Central memory CD8-positive, alpha-beta T cell (primary cell): ENCODE results near the gene JCAD.
A peak's percentile ranks its signal among the peaks of the same experiment; 100 is the strongest.

Experiments
- ATAC-seq: fragments of 150-1000 bp; cut with Tn5 transposase; replicated peaks from 2 replicates; pipeline ENCODE4 v1.10.0; 2022; ENCODE audit warnings: mild to moderate bottlenecking, moderate FRiP score, moderate number of reproducible peaks; ENCODE audit not compliant: poor library complexity, severe bottlenecking; ENCODE audit errors: extremely low read depth
- DNase-seq, 2 donors: peaks; one replicate each; pipeline ENCODE4 v3.0.0; 2021; ENCODE audit warnings: low spot score in 2 of 2
- H3K27ac Mint-ChIP-seq: one replicate; pipeline ENCODE4 v1.8.0; 2022; ENCODE audit warnings: low read depth, mild to moderate bottlenecking, moderate library complexity, mixed read lengths
- H3K27me3 Mint-ChIP-seq: one replicate; pipeline ENCODE4 v1.8.0; 2022; ENCODE audit warnings: mixed read lengths
- H3K36me3 Mint-ChIP-seq: one replicate; pipeline ENCODE4 v1.8.0; 2022; ENCODE audit warnings: mild to moderate bottlenecking, moderate library complexity, mixed read lengths; ENCODE audit not compliant: insufficient read depth
- H3K4me1 Mint-ChIP-seq: one replicate; pipeline ENCODE4 v1.8.0; 2022; ENCODE audit warnings: mixed read lengths
- H3K4me3 Mint-ChIP-seq: one replicate; pipeline ENCODE4 v1.8.0; 2022; ENCODE audit warnings: mild to moderate bottlenecking, moderate library complexity, mixed read lengths
- H3K9me3 Mint-ChIP-seq: one replicate; pipeline ENCODE4 v1.8.0; 2022; ENCODE audit warnings: mixed read lengths

The JCAD gene

GRCh38 chr10:30051220-30051619 is 8.2 kb downstream of the JCAD start:
- Mint-ChIP-seq H3K4me3 (no peak overlapping the region), H3K27ac (no peak overlapping the region), H3K36me3 (peaks cover 2% of the 10 kb centered on the region), H3K27me3 (peaks cover 58% of the 10 kb centered on the region), H3K4me1 (peaks cover 19% of the 10 kb centered on the region), H3K9me3 (no peaks in the 10 kb centered on the region)
- no peak for DNase-seq
- ATAC-seq: no peak

GRCh38 chr10:30050411-30050810 is 9.0 kb downstream of the JCAD start:
- ATAC-seq: no peak
- no peak for DNase-seq
- H3K4me3 Mint-ChIP-seq: no peak overlapping the region
- H3K4me1 Mint-ChIP-seq: peaks cover 19% of the 10 kb centered on the region
- H3K9me3 Mint-ChIP-seq: no peaks in the 10 kb centered on the region
- H3K27ac Mint-ChIP-seq: no peak overlapping the region
- H3K27me3 Mint-ChIP-seq: peaks cover 67% of the 10 kb centered on the region
- peaks cover 2% of the 10 kb centered on the region for H3K36me3 Mint-ChIP-seq

DNA sequence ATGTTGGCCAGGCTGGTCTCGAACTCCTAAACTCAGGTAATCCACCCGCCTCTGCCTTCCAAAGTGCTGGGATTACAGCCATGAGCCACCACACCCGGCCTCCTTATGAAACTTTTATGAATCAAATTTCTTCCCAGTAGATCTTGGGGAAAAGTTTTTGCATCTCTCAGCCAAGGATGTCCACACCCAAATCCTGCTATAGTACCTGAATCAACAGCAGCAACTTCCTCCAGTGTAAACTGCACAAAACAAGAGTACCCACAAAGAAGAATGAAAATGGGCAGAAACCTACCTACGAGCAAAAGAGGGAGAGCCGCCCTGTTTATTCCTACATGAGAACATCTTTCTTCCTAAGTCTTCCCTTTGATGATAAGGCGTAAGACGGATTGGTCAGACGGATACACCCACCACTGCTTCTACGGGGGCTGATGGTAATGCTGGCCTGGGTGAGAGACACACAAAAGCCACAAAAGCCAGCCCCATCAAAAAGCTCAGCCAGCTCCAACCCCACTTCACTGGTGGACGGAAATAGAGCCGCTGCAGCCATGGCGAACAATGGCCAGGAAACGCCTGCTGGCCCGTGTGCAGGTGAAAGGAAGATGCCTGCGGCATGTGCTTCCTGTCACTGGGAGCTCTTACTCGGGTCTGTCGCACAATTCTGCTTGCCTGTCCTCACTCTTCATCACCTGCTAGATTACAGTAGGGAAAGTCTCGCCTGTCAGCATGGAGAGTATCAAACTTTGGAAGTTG is 10.4 kb downstream of the JCAD start:
- no peak for DNase-seq
- Mint-ChIP-seq H3K27me3 (peaks cover 75% of the 10 kb centered on the region), H3K36me3 (peaks cover 2% of the 10 kb centered on the region), H3K27ac (no peak overlapping the region), H3K9me3 (no peaks in the 10 kb centered on the region), H3K4me3 (peak overlapping the region; percentile 43), H3K4me1 (peaks cover 19% of the 10 kb centered on the region)
- no peak for ATAC-seq

GRCh38 chr10:30047924-30048531 is 11.4 kb downstream of the JCAD start:
- peaks cover 75% of the 10 kb centered on the region for H3K27me3 Mint-ChIP-seq

DNA sequence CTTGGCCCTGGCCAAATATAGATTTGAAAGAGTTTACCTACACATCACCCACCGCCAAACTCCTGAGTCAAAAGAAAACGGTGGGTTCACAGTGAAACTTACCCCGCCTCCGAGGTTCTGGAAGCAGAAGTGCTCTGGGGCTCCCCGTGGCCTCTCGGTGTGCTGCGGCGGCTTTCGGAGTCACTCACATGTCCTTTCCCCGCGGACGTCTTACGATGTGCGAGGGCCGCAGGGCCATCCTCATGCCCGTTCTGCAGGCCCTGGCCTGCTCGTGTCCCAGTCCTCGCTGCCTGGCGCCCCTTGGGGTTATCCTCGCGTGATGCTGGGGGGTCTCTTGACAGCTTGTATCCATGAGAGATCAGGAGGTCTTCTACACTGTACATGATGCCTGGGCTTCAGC is 12.0 kb downstream of the JCAD start:
- no peak for ATAC-seq
- H3K4me3 Mint-ChIP-seq: no peak overlapping the region
- no peak for DNase-seq
- no peak overlapping the region for H3K27ac Mint-ChIP-seq
- H3K27me3 Mint-ChIP-seq: peaks cover 74% of the 10 kb centered on the region
- H3K36me3 Mint-ChIP-seq: no peaks in the 10 kb centered on the region
- H3K9me3 Mint-ChIP-seq: no peaks in the 10 kb centered on the region
- H3K4me1 Mint-ChIP-seq: peaks cover 19% of the 10 kb centered on the region

More at GRCh38 chr10:30047924-30048531, 11.4 kb downstream of the JCAD start:
- ATAC-seq (no peak), DNase-seq (no peak)
- no peaks in the 10 kb centered on the region for H3K9me3 Mint-ChIP-seq
- peaks cover under 1% of the 10 kb centered on the region for H3K36me3 Mint-ChIP-seq
- no peak overlapping the region for H3K27ac Mint-ChIP-seq
- peak overlapping the region; percentile 45 for H3K4me3 Mint-ChIP-seq
- H3K4me1 Mint-ChIP-seq: peaks cover 19% of the 10 kb centered on the region

DNA sequence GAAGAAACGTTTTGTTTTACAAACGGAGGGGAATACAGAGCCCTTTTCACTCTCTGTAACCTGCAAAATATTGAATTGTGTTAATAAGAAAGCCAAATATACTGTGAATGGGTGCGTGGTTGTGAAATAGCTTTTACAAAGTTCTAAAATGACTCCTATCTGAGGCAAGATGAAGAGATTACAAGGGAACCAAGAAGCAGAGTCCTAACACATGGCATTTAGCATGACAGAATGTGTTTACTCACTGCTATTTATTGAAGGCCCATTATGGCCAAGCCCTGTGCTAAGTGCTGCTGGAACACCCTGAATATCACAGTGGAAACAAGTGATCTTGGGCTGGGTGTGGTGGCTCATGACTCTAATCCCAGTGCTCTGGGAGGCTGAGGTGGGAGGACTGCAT is 12.9 kb downstream of the JCAD start:
- Mint-ChIP-seq H3K4me3 (no peak overlapping the region), H3K4me1 (peaks cover 19% of the 10 kb centered on the region), H3K27me3 (peaks cover 65% of the 10 kb centered on the region), H3K36me3 (no peaks in the 10 kb centered on the region), H3K27ac (no peak overlapping the region), H3K9me3 (no peaks in the 10 kb centered on the region)
- no peak for DNase-seq
- ATAC-seq: no peak

DNA sequence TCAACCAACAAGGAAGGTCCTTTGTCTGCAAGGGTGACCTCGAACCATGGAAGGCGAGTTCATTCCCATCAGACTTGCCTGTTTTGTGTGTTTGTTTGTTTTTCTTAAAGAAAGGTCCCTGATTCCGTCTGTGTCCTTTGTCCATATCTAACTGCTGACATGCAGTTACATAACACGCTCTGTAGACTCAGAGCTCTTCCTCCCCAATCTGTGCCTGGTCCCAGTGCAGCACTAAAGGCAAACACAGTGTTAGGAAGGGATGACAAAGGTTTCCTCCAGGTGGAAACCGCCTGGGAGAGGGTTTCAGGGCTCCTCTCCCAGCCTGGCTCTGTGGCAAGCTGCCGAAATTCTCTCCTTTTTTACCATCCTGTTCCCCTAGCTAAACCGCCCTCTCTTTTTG is 13.4 kb downstream of the JCAD start:
- DNase-seq (no peak), ATAC-seq (no peak)
- Mint-ChIP-seq H3K27ac (no peak overlapping the region), H3K4me1 (peaks cover 19% of the 10 kb centered on the region), H3K4me3 (no peak overlapping the region), H3K9me3 (no peaks in the 10 kb centered on the region), H3K36me3 (no peaks in the 10 kb centered on the region), H3K27me3 (peaks cover 59% of the 10 kb centered on the region)

- no peaks in the 10 kb centered on the region for H3K9me3 Mint-ChIP-seq
- peaks cover 54% of the 10 kb centered on the region for H3K27me3 Mint-ChIP-seq
- peaks cover 9% of the 10 kb centered on the region for H3K4me1 Mint-ChIP-seq
- H3K27ac Mint-ChIP-seq: no peak overlapping the region
- H3K36me3 Mint-ChIP-seq: no peaks in the 10 kb centered on the region
- DNase-seq (no peak), ATAC-seq (no peak)
- H3K4me3 Mint-ChIP-seq: no peak overlapping the region
Measured at GRCh38 chr10:30043476-30044270, 15.7 kb downstream of the JCAD start.

DNA sequence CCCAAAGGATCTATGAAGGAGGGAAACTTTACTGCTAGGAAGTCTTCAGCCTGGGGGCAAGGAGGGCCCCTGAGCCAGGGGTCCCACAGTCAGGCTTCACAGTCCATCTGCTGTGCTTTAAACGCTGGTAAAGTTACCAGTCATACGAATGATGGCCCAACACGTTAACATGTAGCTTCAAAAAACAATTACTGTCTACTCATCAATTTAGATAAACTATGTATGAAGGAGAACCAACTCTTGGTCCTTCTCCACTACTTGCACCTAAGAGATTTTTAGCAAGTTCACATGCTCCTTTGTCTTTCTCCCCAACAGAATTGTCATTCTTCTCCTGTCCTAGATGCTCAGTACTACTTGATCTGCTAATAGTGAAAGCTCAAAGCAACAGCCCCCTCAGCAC is 16.6 kb downstream of the JCAD start:
- peaks cover under 1% of the 10 kb centered on the region for H3K4me1 Mint-ChIP-seq
- no peak overlapping the region for H3K27ac Mint-ChIP-seq
- H3K9me3 Mint-ChIP-seq: no peaks in the 10 kb centered on the region
- no peaks in the 10 kb centered on the region for H3K36me3 Mint-ChIP-seq
- H3K4me3 Mint-ChIP-seq: no peak overlapping the region
- DNase-seq: no peak
- peaks cover 54% of the 10 kb centered on the region for H3K27me3 Mint-ChIP-seq
- ATAC-seq: no peak

DNA sequence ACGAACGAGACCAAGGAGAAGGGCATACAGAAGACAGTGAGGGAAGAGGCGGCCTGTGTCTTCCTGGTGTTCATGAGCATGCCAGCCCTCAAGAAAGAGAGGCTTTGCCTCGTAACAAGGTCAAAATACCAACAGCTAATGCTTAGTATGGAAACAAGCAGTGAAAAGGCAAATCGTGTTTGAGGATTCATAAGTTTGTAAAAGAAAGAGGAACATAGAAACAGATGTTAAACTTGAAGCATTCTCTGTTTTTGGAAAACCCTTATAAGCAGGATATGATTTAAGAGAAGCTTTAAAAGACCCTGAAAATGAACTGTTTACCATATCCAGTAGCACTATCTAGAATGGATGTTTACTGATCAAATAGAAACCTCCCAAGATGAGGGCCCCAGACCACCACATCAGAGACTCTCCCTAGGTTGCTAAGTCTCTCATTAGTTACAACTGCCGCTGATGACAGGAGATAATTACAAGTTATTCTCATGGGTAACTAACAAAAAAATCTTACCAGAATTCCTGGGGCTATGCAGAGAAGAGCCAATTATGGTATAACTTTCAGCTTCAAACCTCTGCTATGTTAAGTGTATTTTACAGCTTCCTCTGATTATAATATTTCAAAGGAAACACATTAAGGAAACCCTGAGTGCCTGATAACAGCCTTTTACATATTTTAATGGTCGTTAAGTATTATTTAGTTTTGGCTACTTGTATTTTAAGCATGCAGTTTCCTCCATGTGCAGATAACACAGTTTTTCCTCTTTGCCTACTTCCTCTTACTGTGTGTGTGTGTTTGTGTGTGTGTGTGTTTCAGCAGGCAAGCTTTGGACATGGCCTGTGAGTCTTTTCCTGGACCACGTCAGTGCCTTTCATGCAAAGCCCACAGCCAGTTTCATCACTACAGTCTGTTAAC is 17.9 kb downstream of the JCAD start:
- ATAC-seq (no peak), DNase-seq (no peak)
- no peaks in the 10 kb centered on the region for H3K9me3 Mint-ChIP-seq
- no peaks in the 10 kb centered on the region for H3K36me3 Mint-ChIP-seq
- peaks cover 59% of the 10 kb centered on the region for H3K27me3 Mint-ChIP-seq
- H3K4me3 Mint-ChIP-seq: no peak overlapping the region
- H3K27ac Mint-ChIP-seq: no peak overlapping the region
- no peaks in the 10 kb centered on the region for H3K4me1 Mint-ChIP-seq

GRCh38 chr10:30040597-30040996 is 18.8 kb downstream of the JCAD start:
- DNase-seq: no peak
- no peaks in the 10 kb centered on the region for H3K36me3 Mint-ChIP-seq
- ATAC-seq: no peak
- no peaks in the 10 kb centered on the region for H3K4me1 Mint-ChIP-seq
- no peaks in the 10 kb centered on the region for H3K9me3 Mint-ChIP-seq
- no peak overlapping the region for H3K27ac Mint-ChIP-seq
- no peak overlapping the region for H3K4me3 Mint-ChIP-seq
- H3K27me3 Mint-ChIP-seq: peaks cover 57% of the 10 kb centered on the region

- Mint-ChIP-seq H3K36me3 (no peaks in the 10 kb centered on the region), H3K4me3 (no peak overlapping the region), H3K9me3 (no peaks in the 10 kb centered on the region), H3K27ac (no peak overlapping the region), H3K4me1 (peaks cover 3% of the 10 kb centered on the region), H3K27me3 (peaks cover 57% of the 10 kb centered on the region)
- ATAC-seq (no peak), DNase-seq (no peak)
Measured at GRCh38 chr10:30039988-30040387, 19.4 kb downstream of the JCAD start.
